ENCODE measurements around the gene CCL19. TPM values are rescaled to one million over a fixed set of nuclear protein-coding genes. Genes with fewer than 3 reads are reported as not detected.

CCL19 gene
- polyA plus RNA-seq, 1 of the 3 experiments (the other 2 are of a cell fraction), result not detected

- no peak for DNase-seq
- Histone ChIP-seq H3K4me1 (ENCODE audit: control insufficient read depth in 1 of 2, insufficient read depth in 2 of 2, low read depth in 1 of 2, low read length in 1 of 2) (no peaks in the 10 kb centered on the region; a peak in 1 of 4 replicates), H3K9ac (no peak overlapping the region), H3K27ac (ENCODE audit: low read depth in 2 of 2, low read length in 1 of 2) (no peak overlapping the region), H3K9me2 (no peaks in the 10 kb centered on the region), H3K9me3 (no peaks in the 10 kb centered on the region), H3K36me3 (replicated peaks in 1 of 2; ENCODE audit: control insufficient read depth in 1 of 2, insufficient read depth in 2 of 2, low read length in 1 of 2) (no peaks in the 10 kb centered on the region), H3F3A (replicated peaks; ENCODE audit: insufficient read depth) (no peaks in the 10 kb centered on the region), H3K79me2 (ENCODE audit: insufficient read depth) (no peaks in the 10 kb centered on the region), H3K4me3 (ENCODE audit: low read depth in 2 of 2, low read length in 1 of 2) (no peak overlapping the region), H3K27me3 (ENCODE audit: insufficient read depth) (no peaks in the 10 kb centered on the region), H2AFZ (ENCODE audit: low read depth) (no peak overlapping the region), H4K20me1 (ENCODE audit: insufficient read depth) (no peaks in the 10 kb centered on the region), H3K4me2 (no peak overlapping the region)
- ChIA-PET CTCF (interaction anchor here (1.3 to 5.1 kb wide), 2 partner anchors 10 to 14 kb away, joined by 4 to 43 read pairs; no protein-coding TSS in a partner anchor), POLR2A (no interaction called here)
- WGBS (ENCODE audit: low lambda C conversion rate), result 53% methylated on average over 5 of the region's 5 CpGs
- no peak for TF ChIP-seq MAX (IDR thresholded peaks at IDR 0.05; ENCODE audit: low read depth)
- TF ChIP-seq MXI1 (IDR thresholded peaks at IDR 0.05; ENCODE audit: low read depth, low read length), result no peak
- TF ChIP-seq TAF1 (IDR thresholded peaks at IDR 0.05; ENCODE audit: borderline replicate concordance, low read depth, low read length), result no peak
- TF ChIP-seq NRF1 (IDR thresholded peaks at IDR 0.05; ENCODE audit: low read depth, low read length), result no peak
- TF ChIP-seq RFX5 (IDR thresholded peaks at IDR 0.05; ENCODE audit: low read length), result no peak
- no peak for TF ChIP-seq CTCF (IDR thresholded peaks at IDR 0.05)
- no peak for TF ChIP-seq RXRA (IDR thresholded peaks at IDR 0.05; ENCODE audit: borderline replicate concordance, low read depth)
- TF ChIP-seq REST (IDR thresholded peaks at IDR 0.05; ENCODE audit: low read depth, low read length), result no peak
- TF ChIP-seq IRF3 (IDR thresholded peaks at IDR 0.05; ENCODE audit: low read depth, low read length), result no peak
- TF ChIP-seq TEAD4 (IDR thresholded peaks at IDR 0.05; ENCODE audit: borderline replicate concordance, insufficient read depth), result no peak
- no peak for TF ChIP-seq GATA2 (CRISPR knock-in tag; IDR thresholded peaks at IDR 0.05)
- no peak for TF ChIP-seq NFIC (IDR thresholded peaks at IDR 0.05; ENCODE audit: borderline replicate concordance)
- no peak for TF ChIP-seq TCF12 (IDR thresholded peaks at IDR 0.05)
- no peak for TF ChIP-seq POLR2AphosphoS5 (IDR thresholded peaks at IDR 0.05; ENCODE audit: low read depth, low read length)
- no peak for TF ChIP-seq FOXJ3 (CRISPR knock-in tag; IDR thresholded peaks at IDR 0.05)
Observed at GRCh38 chr9:34688329-34689115, 2.6 kb downstream of the CCL19 start.

Data from SK-N-SH (cell line).